CD4-positive, alpha-beta T cell treated with Interleukin-6 for 4 hours (primary cell): ENCODE measurements around the gene ANKMY1.

Source experiments
- DNase-seq: peaks from one replicate; pipeline ENCODE4 v3.0.0-alpha.2; 2020; ENCODE audit warnings: mixed read lengths

ANKMY1 gene

DNA sequence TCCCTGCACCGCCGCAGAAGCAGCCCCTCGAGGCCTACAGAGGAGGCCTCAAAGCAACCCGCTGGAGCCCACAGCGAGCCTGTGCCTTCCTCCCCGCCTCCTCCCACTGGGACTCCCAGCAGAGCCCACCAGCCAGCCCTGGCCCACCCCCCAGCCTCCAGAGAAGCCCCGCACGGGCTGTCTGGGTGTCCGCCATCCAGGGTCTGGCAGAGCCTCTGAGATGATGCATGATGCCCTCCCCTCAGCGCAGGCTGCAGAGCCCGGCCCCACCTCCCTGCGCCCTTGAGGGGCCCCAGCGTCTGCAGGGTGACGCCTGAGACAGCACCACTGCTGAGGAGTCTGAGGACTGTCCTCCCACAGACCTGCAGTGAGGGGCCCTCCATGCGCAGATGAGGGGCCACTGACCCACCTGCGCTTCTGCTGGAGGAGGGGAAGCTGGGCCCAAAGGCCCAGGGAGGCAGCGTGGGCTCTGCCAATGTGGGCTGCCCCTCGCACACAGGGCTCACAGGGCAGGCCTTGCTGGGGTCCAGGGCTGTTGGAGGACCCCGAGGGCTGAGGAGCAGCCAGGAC lies 91.1 kb downstream of the ANKMY1 start:
- no peak for DNase-seq

DNA sequence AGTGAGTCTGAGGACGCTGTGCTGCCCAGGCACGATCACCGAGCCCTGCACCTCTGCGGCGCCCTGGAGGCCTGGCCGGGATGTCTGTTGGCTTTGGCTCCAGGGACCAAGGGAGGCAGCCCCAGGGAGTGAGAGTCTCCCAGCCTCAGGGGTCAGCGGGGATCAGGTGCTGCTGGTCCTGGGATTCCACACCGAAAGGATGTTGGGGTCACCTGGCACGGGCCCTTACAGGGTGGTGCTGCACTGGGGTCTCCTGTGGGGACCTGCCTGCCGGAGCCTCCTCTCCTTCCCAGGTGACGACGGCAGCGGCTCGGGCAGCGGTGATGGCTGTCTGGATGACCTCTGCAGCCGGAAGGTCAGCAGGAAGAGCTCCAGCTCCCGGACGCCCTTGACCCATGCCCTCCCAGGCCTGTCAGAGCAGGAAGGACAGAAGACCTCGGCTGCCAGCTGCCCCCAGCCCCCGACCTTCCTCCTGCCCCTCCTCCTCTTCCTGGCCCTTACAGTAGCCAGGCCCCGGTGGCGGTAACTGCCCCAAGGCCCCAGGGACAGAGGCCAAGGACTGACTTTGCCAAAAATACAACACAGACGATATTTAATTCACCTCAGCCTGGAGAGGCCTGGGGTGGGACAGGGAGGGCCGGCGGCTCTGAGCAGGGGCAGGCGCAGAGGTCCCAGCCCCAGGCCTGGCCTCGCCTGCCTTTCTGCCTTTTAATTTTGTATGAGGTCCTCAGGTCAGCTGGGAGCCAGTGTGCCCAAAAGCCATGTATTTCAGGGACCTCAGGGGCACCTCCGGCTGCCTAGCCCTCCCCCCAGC lies 91.8 kb downstream of the ANKMY1 start:
- no peak for DNase-seq

DNA sequence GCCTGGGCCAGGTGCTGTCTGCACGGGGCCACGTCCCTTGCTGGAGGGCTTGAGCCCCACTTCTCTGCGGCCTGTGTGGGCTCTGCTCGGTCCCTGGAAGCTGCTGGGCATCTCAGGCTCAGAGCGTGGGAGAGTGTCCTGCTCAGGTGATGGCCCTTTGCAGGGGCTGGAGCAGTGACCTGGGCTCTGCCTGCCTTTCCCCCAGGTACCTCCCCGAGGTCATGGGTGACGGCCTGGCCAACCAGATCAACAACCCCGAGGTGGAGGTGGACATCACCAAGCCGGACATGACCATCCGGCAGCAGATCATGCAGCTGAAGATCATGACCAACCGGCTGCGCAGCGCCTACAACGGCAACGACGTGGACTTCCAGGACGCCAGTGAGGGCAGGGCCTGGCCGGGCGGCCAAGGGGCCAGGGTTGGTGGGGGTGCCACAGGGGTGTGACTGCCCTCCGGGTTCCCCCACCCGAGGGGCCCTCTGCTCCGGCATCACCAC lies 92.5 kb downstream of the ANKMY1 start:
- no peak for DNase-seq

GRCh38 chr2:240464514-240465241 lies 93.1 kb downstream of the ANKMY1 start:
- DNase-seq = no peak

GRCh38 chr2:240463866-240464481 lies 93.8 kb downstream of the ANKMY1 start:
- DNase-seq = no peak

DNA sequence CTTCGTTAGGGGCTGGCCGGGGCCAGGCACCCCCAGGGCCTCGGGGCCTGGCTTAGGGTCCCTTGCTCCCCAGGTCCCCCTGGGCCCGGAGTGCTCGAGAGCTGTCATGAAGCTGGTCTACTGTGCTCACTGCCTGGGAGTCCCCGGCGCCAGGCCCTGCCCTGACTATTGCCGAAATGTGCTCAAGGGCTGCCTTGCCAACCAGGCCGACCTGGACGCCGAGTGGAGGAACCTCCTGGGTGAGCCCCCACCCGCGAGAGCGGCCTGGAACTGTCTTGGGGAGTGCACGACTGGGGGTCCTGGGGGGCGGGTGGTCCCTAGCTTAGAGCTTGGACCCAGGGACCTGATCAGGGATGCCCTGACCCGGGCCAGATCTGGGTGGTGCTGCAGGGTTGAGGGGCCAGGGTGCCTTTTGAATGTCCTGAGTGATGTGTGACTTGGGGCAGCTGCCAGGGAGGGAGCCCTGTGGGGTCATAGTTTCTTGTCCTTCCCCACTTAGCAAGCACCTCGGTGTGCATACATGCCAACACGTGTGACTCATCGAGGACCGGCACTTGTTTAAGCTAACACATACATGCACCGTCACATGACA lies 94.4 kb downstream of the ANKMY1 start:
- DNase-seq = no peak

- DNase-seq = no peak
These were observed 95.0 kb downstream of the ANKMY1 start for GRCh38 chr2:240462707-240463273.

DNA sequence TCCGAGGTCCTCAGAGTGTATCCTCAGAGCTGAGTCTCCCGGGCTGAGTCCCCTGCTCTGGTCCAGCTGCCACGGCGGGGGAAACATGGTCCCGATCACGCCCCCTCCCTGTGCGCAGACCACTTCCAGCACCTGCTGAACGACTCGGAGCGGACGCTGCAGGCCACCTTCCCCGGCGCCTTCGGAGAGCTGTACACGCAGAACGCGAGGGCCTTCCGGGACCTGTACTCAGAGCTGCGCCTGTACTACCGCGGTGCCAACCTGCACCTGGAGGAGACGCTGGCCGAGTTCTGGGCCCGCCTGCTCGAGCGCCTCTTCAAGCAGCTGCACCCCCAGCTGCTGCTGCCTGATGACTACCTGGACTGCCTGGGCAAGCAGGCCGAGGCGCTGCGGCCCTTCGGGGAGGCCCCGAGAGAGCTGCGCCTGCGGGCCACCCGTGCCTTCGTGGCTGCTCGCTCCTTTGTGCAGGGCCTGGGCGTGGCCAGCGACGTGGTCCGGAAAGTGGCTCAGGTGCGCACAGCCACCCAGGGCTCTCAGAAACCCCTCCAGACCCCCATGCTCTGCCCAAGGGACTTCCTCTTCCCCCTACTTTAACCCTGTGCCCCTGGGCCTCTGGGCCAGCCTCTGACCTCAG lies 95.6 kb downstream of the ANKMY1 start:
- DNase-seq = no peak

- no peak for DNase-seq
These were observed 96.2 kb downstream of the ANKMY1 start for GRCh38 chr2:240461471-240462072.

DNA sequence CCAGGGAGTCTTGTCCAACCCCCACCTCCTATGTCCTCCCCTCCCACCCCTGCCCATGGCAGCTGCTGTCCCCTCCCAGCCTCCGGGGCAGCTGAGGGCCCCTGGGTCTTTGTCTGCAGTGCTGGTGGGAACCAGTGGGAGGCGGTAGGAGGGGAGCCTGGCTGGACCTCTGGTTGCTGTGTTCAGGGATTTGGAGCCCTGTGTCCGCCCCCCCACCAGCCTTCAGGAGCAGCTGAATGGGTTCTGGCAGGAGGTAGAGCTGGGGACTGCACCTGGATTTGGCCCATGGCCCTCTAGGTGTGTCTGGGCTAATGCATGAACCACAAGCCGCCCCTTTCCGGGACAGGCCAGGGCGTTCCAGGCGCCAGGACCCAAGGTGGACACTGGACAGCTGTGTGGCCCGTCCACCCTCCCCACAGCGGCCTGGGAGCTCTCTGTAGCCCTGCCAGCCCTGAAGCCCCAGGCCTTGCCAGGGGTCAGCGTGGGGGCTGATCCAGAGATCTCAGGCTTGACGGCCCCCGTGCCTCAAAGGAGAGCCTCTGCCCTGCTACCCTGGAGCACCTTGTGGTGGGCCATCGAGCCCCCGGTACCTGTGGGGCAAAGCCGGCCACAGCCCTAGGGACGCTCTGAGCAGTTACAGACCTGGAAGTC lies 96.9 kb downstream of the ANKMY1 start:
- no peak for DNase-seq

GRCh38 chr2:240460253-240460711 lies 97.5 kb downstream of the ANKMY1 start:
- no peak for DNase-seq

DNA sequence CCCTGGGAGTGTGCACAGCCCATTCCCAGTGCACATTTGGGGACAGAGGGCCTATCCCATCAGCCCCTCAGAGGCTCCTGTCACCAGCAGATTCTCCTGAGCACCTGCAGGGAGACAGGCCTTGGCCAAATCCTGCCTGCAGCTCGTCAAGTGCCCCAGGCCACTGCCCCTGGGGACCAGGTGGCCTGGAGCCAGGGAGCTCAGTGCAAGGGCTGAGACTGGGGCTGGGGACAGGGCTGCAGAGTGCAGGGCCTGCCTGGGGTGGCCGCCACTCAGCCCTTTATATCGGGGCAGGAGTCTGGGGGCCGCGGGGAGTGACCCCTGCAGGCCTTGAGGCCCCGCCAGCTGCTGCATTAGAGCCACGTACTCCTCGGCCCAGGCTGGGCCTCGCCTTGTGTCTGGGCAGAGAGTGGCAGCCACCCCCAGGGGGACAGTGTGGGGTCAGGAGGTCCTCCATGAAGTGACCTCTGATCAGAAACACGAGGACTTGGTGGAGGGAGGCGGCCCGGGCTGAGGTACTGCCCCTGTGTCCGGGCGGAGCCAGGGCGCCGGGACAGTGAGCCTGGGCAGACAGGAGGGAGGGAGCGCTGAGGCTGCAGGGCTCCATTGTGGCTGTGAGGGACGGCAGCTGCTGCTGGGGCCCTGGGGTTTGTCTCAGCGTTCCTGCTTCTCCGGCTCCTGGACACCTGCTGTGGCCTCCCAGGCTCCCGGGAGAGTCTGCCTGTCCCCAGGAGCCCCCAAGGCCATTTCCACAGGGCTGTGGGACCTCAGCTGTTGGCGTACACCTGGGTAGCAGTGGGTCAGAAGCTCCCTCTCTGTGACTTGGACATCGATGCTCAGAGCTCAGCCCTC lies 98.2 kb downstream of the ANKMY1 start:
- no peak for DNase-seq

GRCh38 chr2:240458900-240459391 lies 98.8 kb downstream of the ANKMY1 start:
- no peak for DNase-seq

- no peak for DNase-seq
These were observed 99.5 kb downstream of the ANKMY1 start for GRCh38 chr2:240458044-240458899.

- DNase-seq = no peak
These were observed 100.4 kb downstream of the ANKMY1 start for GRCh38 chr2:240457223-240458043.

GRCh38 chr2:240456447-240457222 lies 101.2 kb downstream of the ANKMY1 start:
- no peak for DNase-seq
